Activated CD4-positive, alpha-beta T cell treated with anti-CD3 and anti-CD28 coated beads for 4 hours (primary cell): ENCODE measurements around the gene PORCN.

Experiments used
- DNase-seq, 2 donors: peaks; one replicate each; pipeline ENCODE4 v3.0.0-alpha.2; 2020

PORCN gene

GRCh38 chrX:48477960-48478755 lies 30.6 kb upstream of the PORCN start:
- no peak for DNase-seq

- DNase-seq, result no peak
These were observed 30.0 kb upstream of the PORCN start for GRCh38 chrX:48478806-48479205.

- no peak for DNase-seq
These were observed 28.6 kb upstream of the PORCN start for GRCh38 chrX:48480142-48480541.

- no peak for DNase-seq
These were observed 28.2 kb upstream of the PORCN start for GRCh38 chrX:48480583-48480982.

GRCh38 chrX:48482526-48482925 lies 26.3 kb upstream of the PORCN start:
- no peak for DNase-seq

GRCh38 chrX:48487362-48487798 lies 21.4 kb upstream of the PORCN start:
- no peak for DNase-seq

GRCh38 chrX:48488034-48488433 lies 20.8 kb upstream of the PORCN start:
- no peak for DNase-seq

- no peak for DNase-seq
These were observed 19.5 kb upstream of the PORCN start for GRCh38 chrX:48489296-48489695.

GRCh38 chrX:48489892-48490291 lies 18.9 kb upstream of the PORCN start:
- DNase-seq, result no peak

- DNase-seq, result no peak
These were observed 18.1 kb upstream of the PORCN start for GRCh38 chrX:48490661-48491060.

- DNase-seq, result no peak
These were observed 17.0 kb upstream of the PORCN start for GRCh38 chrX:48491809-48492208.

GRCh38 chrX:48492293-48492910 lies 16.4 kb upstream of the PORCN start:
- no peak for DNase-seq

- no peak for DNase-seq
These were observed 14.9 kb upstream of the PORCN start for GRCh38 chrX:48493890-48494364.

GRCh38 chrX:48496660-48497059 lies 12.1 kb upstream of the PORCN start:
- no peak for DNase-seq

GRCh38 chrX:48497871-48498270 lies 10.9 kb upstream of the PORCN start:
- no peak for DNase-seq

- DNase-seq, result no peak
These were observed 10.4 kb upstream of the PORCN start for GRCh38 chrX:48498374-48498809.

GRCh38 chrX:48504261-48504660 lies 4.5 kb upstream of the PORCN start:
- DNase-seq, result no peak

- no peak for DNase-seq
These were observed 3.3 kb upstream of the PORCN start for GRCh38 chrX:48505481-48505880.

- no peak for DNase-seq
These were observed 1.5 kb upstream of the PORCN start for GRCh38 chrX:48507246-48507645.

GRCh38 chrX:48509245-48509590 lies 426 bp downstream of the PORCN start:
- no peak for DNase-seq

- DNase-seq, result no peak
These were observed 827 bp downstream of the PORCN start for GRCh38 chrX:48509619-48510018.

- no peak for DNase-seq
These were observed 2.8 kb downstream of the PORCN start for GRCh38 chrX:48511560-48511959.

- DNase-seq, result no peak
These were observed 3.7 kb downstream of the PORCN start for GRCh38 chrX:48512371-48512935.

GRCh38 chrX:48513670-48514069 lies 4.9 kb downstream of the PORCN start:
- no peak for DNase-seq
